Natural killer cell (primary cell): ENCODE data around the gene CSF2RB. TPM values are rescaled to one million over a fixed set of nuclear protein-coding genes. Genes with fewer than 3 reads are reported as not detected.
A peak's percentile ranks its signal among the peaks of the same experiment; 100 is the strongest.

Experiments
- ATAC-seq, 3 donors: fragments of 150-1000 bp in 2 of 3; fragments of 200-7000 bp in 1 of 3; cut with Tn5 transposase; 1 replicate in 1 of 3; 2 replicates in 2 of 3; pipeline ENCODE4 v1.10.0; 2021; ENCODE audit warnings: mild to moderate bottlenecking in 2 of 3, moderate library complexity in 2 of 3
- DNase-seq, 2 donors: peaks; one replicate each; pipeline versions ENCODE4 v3.0.0 to v3.0.0-alpha.2; 2013 to 2021; ENCODE audit warnings: mixed read lengths in 1 of 2
- H3K27ac ChIP-seq: one replicate; pipeline ENCODE4 v1.5.1; 2013; ENCODE audit warnings: mild to moderate bottlenecking, low read length
- H3K27me3 ChIP-seq: one replicate; pipeline ENCODE4 v1.6.1; 2013; ENCODE audit warnings: low read length; ENCODE audit not compliant: control insufficient read depth, insufficient read depth
- H3K36me3 ChIP-seq: one replicate; pipeline ENCODE4 v1.6.1; 2013; ENCODE audit warnings: low read length; ENCODE audit not compliant: control insufficient read depth, insufficient read depth
- H3K4me1 ChIP-seq: one replicate; pipeline ENCODE4 v1.6.1; 2013; ENCODE audit warnings: low read length; ENCODE audit not compliant: control insufficient read depth, insufficient read depth
- H3K4me3 ChIP-seq: one replicate; pipeline ENCODE4 v1.5.1; 2013; ENCODE audit warnings: low read length
- H3K9me3 ChIP-seq: one replicate; pipeline ENCODE4 v1.6.1; 2013; ENCODE audit warnings: low read length; ENCODE audit not compliant: control insufficient read depth, insufficient read depth
- H3K27ac Mint-ChIP-seq, 2 donors: one replicate each; pipeline ENCODE4 v1.8.0; 2022; ENCODE audit warnings: mild to moderate bottlenecking in 2 of 2, mixed read lengths in 2 of 2, moderate library complexity in 1 of 2
- H3K27me3 Mint-ChIP-seq, 2 donors: one replicate each; pipeline ENCODE4 v1.8.0; 2022; ENCODE audit warnings: low read depth in 2 of 2, mixed read lengths in 2 of 2
- H3K36me3 Mint-ChIP-seq: one replicate; pipeline ENCODE4 v1.8.0; 2022; ENCODE audit warnings: mixed read lengths
- H3K4me1 Mint-ChIP-seq, 2 donors: one replicate each; pipeline ENCODE4 v1.8.0; 2022; ENCODE audit warnings: mixed read lengths in 2 of 2
- H3K4me3 Mint-ChIP-seq: one replicate; pipeline ENCODE4 v1.8.0; 2022; ENCODE audit warnings: mild to moderate bottlenecking, moderate library complexity, mixed read lengths
- H3K9me3 Mint-ChIP-seq, 2 donors: one replicate each; pipeline ENCODE4 v1.8.0; 2022; ENCODE audit warnings: mixed read lengths in 2 of 2
- CTCF ChIP-seq: fragments of 200-600 bp; IDR thresholded peaks from one replicate; pipeline ENCODE4 v1.8.0; 2022; ENCODE audit warnings: antibody characterized with exemption
- WGBS: methylation state at CpG from one replicate; pipeline ENCODE4 v1.1.7; 2013; ENCODE audit warnings: missing lambda C conversion rate; ENCODE audit not compliant: insufficient coverage; 5-methylcytosine and 5-hydroxymethylcytosine counted together
- intact Hi-C: fragments of 100-400 bp; cut with micrococcal nuclease; formaldehyde crosslinking; loops from one replicate; pipeline ENCODE4 v1.14.2; 2022
- total RNA-seq, 4 donors: library from RNA; stranded (reverse); fragments of 120-200 nt in 1 of 4; gene quantifications; one replicate each; pipeline versions ENCODE4 v1.2.3 to v1.2.4, GENCODE V29; 2013 to 2022

CSF2RB gene
- total RNA-seq, 3 donors from 2014 or later (not counting 1 experiment from before 2014, with no cell fraction given) = 3.8 to 274 (median 8.2) TPM

- 100% methylated on average over 4 of the region's 4 CpGs for WGBS
- H3K4me1 Mint-ChIP-seq = peaks cover 13 to 14% of the 10 kb centered on the region in 2 donors
Measured at GRCh38 chr22:36976606-36977005, 63.2 kb downstream of the CSF2RB start.

GRCh38 chr22:36977401-36977861, 64.0 kb downstream of the CSF2RB start:
- Histone ChIP-seq H3K36me3 (no peaks in the 10 kb centered on the region), H3K4me1 (peaks cover 11% of the 10 kb centered on the region), H3K4me3 (peak overlapping the region; percentile 65), H3K27ac (peak overlapping the region; percentile 61), H3K9me3 (no peaks in the 10 kb centered on the region), H3K27me3 (no peaks in the 10 kb centered on the region)
- Mint-ChIP-seq H3K4me3 (peak overlapping the region; percentile 99), H3K4me1 (peaks cover 13 to 14% of the 10 kb centered on the region in 2 donors), H3K27me3 (peaks cover 4 to 6% of the 10 kb centered on the region in 2 donors), H3K9me3 (no peaks in the 10 kb centered on the region), H3K27ac (peak overlapping the region; percentile 89 to 95), H3K36me3 (no peaks in the 10 kb centered on the region)
- DNase-seq (peak; percentile 64 to 89), ATAC-seq (peak; percentile 77 to 90 (median 83))
- intact Hi-C loops = no loop called here
- WGBS = 25% methylated on average over 13 of the region's 13 CpGs
- no peak for TF ChIP-seq CTCF

More at GRCh38 chr22:36976606-36977005, 63.2 kb downstream of the CSF2RB start:
- intact Hi-C loops = no loop called here
- TF ChIP-seq CTCF = no peak
- no peaks in the 10 kb centered on the region for H3K9me3 Mint-ChIP-seq
- DNase-seq (no peak), ATAC-seq (no peak)
- H3K27ac Mint-ChIP-seq = peak overlapping the region; percentile 89 to 95
- Histone ChIP-seq H3K4me1 (peaks cover 11% of the 10 kb centered on the region), H3K4me3 (no peak overlapping the region), H3K9me3 (no peaks in the 10 kb centered on the region), H3K27ac (no peak overlapping the region), H3K36me3 (no peaks in the 10 kb centered on the region), H3K27me3 (no peaks in the 10 kb centered on the region)
- no peaks in the 10 kb centered on the region for H3K27me3 Mint-ChIP-seq
- H3K4me3 Mint-ChIP-seq = peak overlapping the region; percentile 13
- no peaks in the 10 kb centered on the region for H3K36me3 Mint-ChIP-seq

GRCh38 chr22:36977947-36978660, 64.7 kb downstream of the CSF2RB start:
- ATAC-seq (peak; percentile 96 to 98 (median 98)), DNase-seq (peak; percentile 86 to 96)
- peak; percentile 86 for TF ChIP-seq CTCF
- Mint-ChIP-seq H3K27me3 (peaks cover 9 to 10% of the 10 kb centered on the region in 2 donors), H3K9me3 (no peaks in the 10 kb centered on the region), H3K27ac (peak overlapping the region; percentile 89 to 95), H3K4me3 (peak overlapping the region; percentile 99), H3K4me1 (peaks cover 13 to 14% of the 10 kb centered on the region in 2 donors), H3K36me3 (no peaks in the 10 kb centered on the region)
- Histone ChIP-seq H3K36me3 (no peaks in the 10 kb centered on the region), H3K27me3 (no peaks in the 10 kb centered on the region), H3K9me3 (no peaks in the 10 kb centered on the region), H3K27ac (peak overlapping the region; percentile 61), H3K4me3 (peak overlapping the region; percentile 65), H3K4me1 (peaks cover 11% of the 10 kb centered on the region)
- WGBS = 18% methylated on average over 15 of the region's 18 CpGs
- intact Hi-C loops = loop anchor here (1.0 kb wide), 3 partner anchors 122 to 221 kb away; no protein-coding TSS in a partner anchor
